GM18519 (cell line): ENCODE measurements around the gene EP300.
A peak's percentile ranks its signal among the peaks of the same experiment; 100 is the strongest.
"Not testable (repeated sequence)": the region's sequence is repeated elsewhere in the genome, so short reads cannot be mapped to it uniquely, and the experiment has no call there.

Source experiments
- ATAC-seq: cut with Tn5 transposase; IDR thresholded peaks from one replicate; pipeline ENCODE4 v1.9.1; 2021; ENCODE audit warnings: mild to moderate bottlenecking, moderate library complexity; ENCODE audit not compliant: unreplicated experiment, low FRiP score

EP300 gene

GRCh38 chr22:41076857-41077256 lies 15.5 kb upstream of the EP300 start:
- ATAC-seq: no peak

GRCh38 chr22:41078931-41079330 lies 13.5 kb upstream of the EP300 start:
- ATAC-seq: no peak

GRCh38 chr22:41085842-41086241 lies 6.5 kb upstream of the EP300 start:
- ATAC-seq: no peak

GRCh38 chr22:41091132-41092022 lies 1.0 kb upstream of the EP300 start:
- peak; percentile 40 for ATAC-seq

- ATAC-seq: no peak
These were observed 537 bp downstream of the EP300 start for GRCh38 chr22:41092847-41093411.

GRCh38 chr22:41094041-41094593 lies 1.7 kb downstream of the EP300 start:
- no peak for ATAC-seq

GRCh38 chr22:41096391-41096790 lies 4.0 kb downstream of the EP300 start:
- no peak for ATAC-seq

- no peak for ATAC-seq
These were observed 4.4 kb downstream of the EP300 start for GRCh38 chr22:41096841-41097240.

- no peak for ATAC-seq
These were observed 6.6 kb downstream of the EP300 start for GRCh38 chr22:41099036-41099435.

GRCh38 chr22:41106122-41106968 lies 14.0 kb downstream of the EP300 start:
- ATAC-seq: no peak

- not testable (repeated sequence) for ATAC-seq
These were observed 14.6 kb downstream of the EP300 start for GRCh38 chr22:41106969-41107325.

GRCh38 chr22:41110968-41111367 lies 18.6 kb downstream of the EP300 start:
- no peak for ATAC-seq

GRCh38 chr22:41116342-41116741 lies 23.9 kb downstream of the EP300 start:
- ATAC-seq: no peak

GRCh38 chr22:41117127-41117965 lies 25.0 kb downstream of the EP300 start:
- ATAC-seq: no peak

- no peak for ATAC-seq
These were observed 30.8 kb downstream of the EP300 start for GRCh38 chr22:41123151-41123550.

GRCh38 chr22:41124086-41124485 lies 31.7 kb downstream of the EP300 start:
- no peak for ATAC-seq

- ATAC-seq: no peak
These were observed 35.1 kb downstream of the EP300 start for GRCh38 chr22:41127451-41127850.

GRCh38 chr22:41128606-41129005 lies 36.2 kb downstream of the EP300 start:
- ATAC-seq: no peak

GRCh38 chr22:41132550-41132949 lies 40.2 kb downstream of the EP300 start:
- no peak for ATAC-seq

- ATAC-seq: no peak
These were observed 48.1 kb downstream of the EP300 start for GRCh38 chr22:41140365-41140957.
